Mammary epithelial cell (primary cell): ENCODE results near the gene SEC14L6.

ENCODE experiments used
- CTCF ChIP-seq, 2 donors: IDR thresholded peaks in 1 of 2; conservative IDR thresholded peaks in 1 of 2; 2 replicates each; pipeline ENCODE4 v1.5.1; 2011 to 2012; ENCODE audit warnings: inconsistent platforms in 2 of 2, low read length in 2 of 2, mild to moderate bottlenecking in 2 of 2, control low read depth in 1 of 2, low read depth in 1 of 2; ENCODE audit not compliant: insufficient read depth in 1 of 2; ENCODE audit errors: extremely low read depth in 1 of 2
- EZH2 ChIP-seq: IDR thresholded peaks from 2 replicates; pipeline ENCODE4 v1.6.1; 2012; ENCODE audit warnings: low read length, inconsistent platforms, borderline replicate concordance

GRCh38 chr22:30511911-30512310 is 34.6 kb downstream of the SEC14L6 start:
- TF ChIP-seq EZH2, result no peak
- no peak for TF ChIP-seq CTCF (conservative IDR thresholded peaks at IDR 0.05 in 1 of 2, IDR thresholded peaks at IDR 0.05 in 1 of 2; ENCODE audit: extremely low read depth in 1 of 2, insufficient read depth in 1 of 2, low read depth in 1 of 2, low read length in 2 of 2)
